K562 (cell line): Measurements from ENCODE around the gene NLGN2. TPM values are rescaled to one million over a fixed set of nuclear protein-coding genes. Genes with fewer than 3 reads are reported as not detected.
A peak's percentile ranks its signal among the peaks of the same experiment; 100 is the strongest.

Experiments used
- ATAC-seq: fragments of 200-7000 bp; cut with Tn5 transposase; 3 replicates; pipeline ENCODE4 v1.9.1; 2020; ENCODE audit warnings: moderate library complexity
- BruUV-seq: library from RNA; stranded (reverse); fragments of 400-500 nt; replicated peaks from 2 replicates; lab custom pipeline; 2021; lab: Mats Ljungman, UMichigan
- CTCF ChIA-PET: fragments of 300-600 bp; formaldehyde crosslinking; extraction: SDS; loops from one replicate; lab custom pipeline; 2021; ENCODE audit warnings: low intra/inter-chr PET ratio; lab: Yijun Ruan, JAX
- POLR2A ChIA-PET: fragments of 300-600, 350-650 bp; sonication (Branson Sonifier 250); formaldehyde crosslinking; extraction: SDS; loops from one replicate; lab custom pipeline; 2021; ENCODE audit warnings: antibody characterized with exemption, inconsistent platforms; lab: Yijun Ruan, JAX
- DNase-seq, 4 experiments: peaks; one replicate each; pipeline versions ENCODE4 v3.0.0 to v3.0.0-alpha.2; 2011 to 2018; ENCODE audit warnings: low spot score in 3 of 4, mixed read lengths in 3 of 4; ENCODE audit errors: extremely low read depth in 1 of 4
- FAIRE-seq: peaks from 2 replicates; lab custom pipeline; 2011; peaks lifted over from hg19 to GRCh38; lab: Jason Lieb, UNC
- H2AFZ ChIP-seq: 2 replicates; pipeline ENCODE4 v1.6.0; 2011; ENCODE audit warnings: low read depth, low read length, control low read depth, inconsistent platforms
- H3K27ac ChIP-seq: fragments of 200-600 bp; 3 replicates; pipeline ENCODE4 v1.8.0; 2011; ENCODE audit warnings: low read depth, mild to moderate bottlenecking, control low read depth, inconsistent platforms, low read length, moderate library complexity, mixed read lengths; ENCODE audit errors: extremely low read depth
- H3K27me3 ChIP-seq, 2 experiments: fragments of 300-600 bp in 1 of 2; 2 replicates in 1 of 2; 3 replicates in 1 of 2; pipeline versions ENCODE4 v1.6.0 to v1.8.0; 2011; ENCODE audit warnings: inconsistent platforms in 2 of 2, low read length in 2 of 2, mild to moderate bottlenecking in 1 of 2, mixed read lengths in 1 of 2, moderate library complexity in 1 of 2; ENCODE audit not compliant: control insufficient read depth in 2 of 2, insufficient read depth in 2 of 2
- H3K36me3 ChIP-seq: fragments of 300-600 bp; 3 replicates; pipeline ENCODE4 v1.8.0; 2011; ENCODE audit warnings: mild to moderate bottlenecking, low read length, inconsistent platforms; ENCODE audit not compliant: control insufficient read depth, insufficient read depth
- H3K4me1 ChIP-seq, 2 experiments: fragments of 200-600 bp in 1 of 2; replicated peaks in 1 of 2; 2 replicates in 1 of 2; 3 replicates in 1 of 2; pipeline versions ENCODE4 v1.5.1 to v1.8.0; 2011; ENCODE audit warnings: inconsistent platforms in 2 of 2, low read length in 2 of 2, mild to moderate bottlenecking in 1 of 2, mixed read lengths in 1 of 2, moderate library complexity in 1 of 2; ENCODE audit not compliant: control insufficient read depth in 2 of 2, insufficient read depth in 2 of 2
- H3K4me2 ChIP-seq: 2 replicates; pipeline ENCODE4 v1.6.1; 2011; ENCODE audit warnings: low read length, control low read depth, inconsistent platforms, mixed read lengths; ENCODE audit not compliant: insufficient read depth
- H3K4me3 ChIP-seq: fragments of 200-600 bp; sonication (generic), shearing (Covaris generic); 2 replicates; pipeline ENCODE4 v1.5.1; 2016; ENCODE audit warnings: control low read depth, inconsistent platforms
- H3K79me2 ChIP-seq: fragments of 200-600 bp; 3 replicates; pipeline ENCODE4 v1.8.0; 2011; ENCODE audit warnings: low read length, inconsistent platforms; ENCODE audit not compliant: control insufficient read depth, insufficient read depth
- H3K9ac ChIP-seq, 2 experiments: 2 replicates each; pipeline versions ENCODE4 v1.6.0 to v1.6.1; 2011; ENCODE audit warnings: low read depth in 2 of 2, low read length in 2 of 2, control low read depth in 1 of 2, inconsistent platforms in 1 of 2, mild to moderate bottlenecking in 1 of 2, mixed read lengths in 1 of 2; ENCODE audit not compliant: insufficient read depth in 1 of 2
- H3K9me1 ChIP-seq: one replicate; pipeline ENCODE4 v1.6.0; 2011; ENCODE audit warnings: inconsistent platforms, mild to moderate bottlenecking, low read length, moderate library complexity; ENCODE audit not compliant: control insufficient read depth, insufficient read depth
- H3K9me3 ChIP-seq: replicated peaks from 2 replicates; pipeline ENCODE4 v1.5.1; 2011; ENCODE audit warnings: low read depth, low read length, inconsistent platforms; ENCODE audit not compliant: control insufficient read depth, insufficient read depth
- H4K20me1 ChIP-seq: replicated peaks from 2 replicates; pipeline ENCODE4 v1.6.1; 2011; ENCODE audit warnings: low read length, inconsistent platforms, mixed read lengths; ENCODE audit not compliant: control insufficient read depth, insufficient read depth
- CTBP1 ChIP-seq: fragments of 450-650 bp; IDR thresholded peaks from 2 replicates; pipeline ENCODE4 v1.6.1; 2016; ENCODE audit warnings: borderline replicate concordance
- E2F6 ChIP-seq, 2 experiments: IDR thresholded peaks; 2 replicates each; pipeline ENCODE4 v1.6.1; 2011; ENCODE audit warnings: borderline replicate concordance in 1 of 2, control low read depth in 1 of 2, low read depth in 1 of 2, low read length in 1 of 2, mild to moderate bottlenecking in 1 of 2, mixed read lengths in 1 of 2, moderate library complexity in 1 of 2; ENCODE audit not compliant: insufficient read depth in 1 of 2, insufficient read length in 1 of 2, poor library complexity in 1 of 2, severe bottlenecking in 1 of 2; ENCODE audit errors: extremely low read depth in 1 of 2
- ELK1 ChIP-seq: sonication (generic); formaldehyde crosslinking; IDR thresholded peaks from 2 replicates; pipeline ENCODE4 v1.8.1; 2022; ENCODE audit warnings: missing genetic modification reagents
- ESRRB ChIP-seq: fragments of 250-450 bp; sonication (Bioruptor Pico); IDR thresholded peaks from 2 replicates; pipeline ENCODE4 v1.5.0; 2020; ENCODE audit warnings: mild to moderate bottlenecking, moderate library complexity, borderline replicate concordance
- HES1 ChIP-seq: fragments of 450-650 bp; IDR thresholded peaks from 2 replicates; pipeline ENCODE4 v1.6.1; 2016; ENCODE audit warnings: low read depth, mild to moderate bottlenecking, moderate library complexity
- NFIX ChIP-seq: fragments of 250-450 bp; sonication (Bioruptor Pico); IDR thresholded peaks from 2 replicates; pipeline ENCODE4 v1.4.0; 2020; ENCODE audit warnings: low read depth, mild to moderate bottlenecking, moderate library complexity
- PHB2 ChIP-seq: fragments of 450-650 bp; IDR thresholded peaks from 2 replicates; pipeline ENCODE4 v1.6.1; 2017; ENCODE audit warnings: low read depth
- POLR2G ChIP-seq: fragments of 200-400 bp; formaldehyde crosslinking; IDR thresholded peaks from 2 replicates; pipeline ENCODE4 v1.6.1; 2017; ENCODE audit warnings: low read depth, mild to moderate bottlenecking, antibody characterized with exemption, low read length, moderate library complexity
- UBTF ChIP-seq, 2 experiments: IDR thresholded peaks; 2 replicates each; pipeline ENCODE4 v1.6.1; 2012; ENCODE audit warnings: improper control_type of control experiment in 2 of 2, low read depth in 2 of 2, low read length in 2 of 2, borderline replicate concordance in 1 of 2
- VEZF1 ChIP-seq: fragments of 200-800 bp; sonication (Bioruptor generic); IDR thresholded peaks from 2 replicates; pipeline ENCODE4 v1.6.1; 2017; ENCODE audit warnings: missing genetic modification characterization, missing compliant biosample characterization
- ZFP1 ChIP-seq: fragments of 450-650 bp; formaldehyde crosslinking; IDR thresholded peaks from 2 replicates; pipeline ENCODE4 v1.4.0; 2020; ENCODE audit warnings: mild to moderate bottlenecking, mixed read lengths
- ZNF316 ChIP-seq: fragments of 450-650 bp; IDR thresholded peaks from 2 replicates; pipeline ENCODE4 v1.6.1; 2016
- ZNF76 ChIP-seq: fragments of 250-450 bp; sonication (Bioruptor Pico); IDR thresholded peaks from 2 replicates; pipeline ENCODE4 v1.4.0; 2020; ENCODE audit warnings: mild to moderate bottlenecking, moderate library complexity, borderline replicate concordance
- WGBS: fragments of 100-300 bp; shearing (Covaris generic); methylation state at CpG from one replicate; pipeline ENCODE4 v1.1.6; 2016; ENCODE audit warnings: low coverage, mixed read lengths; ENCODE audit not compliant: insufficient coverage; ENCODE audit errors: missing lambda C conversion rate; 5-methylcytosine and 5-hydroxymethylcytosine counted together
- in situ Hi-C: fragments of 300-500 bp; cut with MboI; formaldehyde crosslinking; loops from 4 replicates; pipeline ENCODE4 v1.15.0; 2018; ENCODE audit warnings: inconsistent platforms, mixed read lengths
- intact Hi-C: fragments of 100-400 bp; cut with micrococcal nuclease; formaldehyde crosslinking; loops from 2 replicates; pipeline ENCODE4 v1.14.2; 2022
- polyA plus RNA-seq, 8 experiments: library from polyadenylated mRNA; depleted of rRNA in 4 of 8; stranded (reverse) in 5 of 8; unstranded in 3 of 8; fragments of >200 nt; fragmentation: Nextera tagmentation in 2 of 8; fragmentation: Illumina TruSeq in 1 of 8; extraction: Ambion mirVana in 2 of 8; extraction: Trizol in 1 of 8; gene quantifications; 2 replicates each; pipeline versions ENCODE4 v1.2.1 to v1.2.3, GENCODE V29; 2011 to 2014; ENCODE audit warnings: inconsistent platforms in 1 of 8, missing spikeins in 1 of 8
- total RNA-seq, 7 experiments: library from RNA; depleted of rRNA in 6 of 7; stranded (reverse); fragments of >200 nt in 6 of 7; fragmentation: Illumina TruSeq in 2 of 7; extraction: Trizol in 2 of 7; gene quantifications; 2 replicates each; pipeline versions ENCODE4 v1.2.1 to v1.2.3, GENCODE V29; 2011 to 2021; ENCODE audit warnings: low replicate concordance in 1 of 7

NLGN2 gene
- total and polyA plus RNA-seq, 9 of the 15 experiments (the other 6 are each of a cell fraction or from before 2014, with no cell fraction given): 0.11 to 7.8 (median 0.77) TPM

GRCh38 chr17:7437950-7438614 is 30.4 kb downstream of the NLGN2 start:
- Histone ChIP-seq H3K36me3 (no peaks in the 10 kb centered on the region), H3K9ac (peak overlapping the region; percentile 68 to 92; a peak in 3 of 4 replicates)
- peak; percentile 64 for ATAC-seq
- TF ChIP-seq CTBP1 (peak; percentile 30; the same call in 1 of the 2 replicates), PHB2 (no peak), ELK1 (no peak), ZFP1 (CRISPR knock-in tag) (no peak), VEZF1 (peak; percentile 59; the same call in 1 of the 2 replicates), ZNF316 (0 out of 2 replicates have a peak, but pooled peaks have one; percentile 0), ZNF76 (CRISPR knock-in tag) (no peak), E2F6 (IDR thresholded peaks at IDR 0.05; ENCODE audit: borderline replicate concordance in 1 of 2, extremely low read depth in 1 of 2, insufficient read depth in 1 of 2, insufficient read length in 1 of 2, low read depth in 1 of 2, low read length in 1 of 2, poor library complexity in 1 of 2, severe bottlenecking in 1 of 2) (peak in 1 of 2 experiments; percentile 38), HES1 (no peak), NFIX (CRISPR knock-in tag) (no peak), UBTF (IDR thresholded peaks at IDR 0.05; ENCODE audit: borderline replicate concordance in 1 of 2, low read depth in 2 of 2, low read length in 2 of 2) (0 out of 4 replicates have a peak, but pooled peaks of 1 of the 2 experiments have one; percentile 4), POLR2G (peak; percentile 63), ESRRB (CRISPR knock-in tag) (no peak)

More at GRCh38 chr17:7437950-7438614, 30.4 kb downstream of the NLGN2 start:
- Histone ChIP-seq H4K20me1 (no peaks in the 10 kb centered on the region), H2AFZ (peak overlapping the region; percentile 89), H3K27me3 (no peaks in the 10 kb centered on the region), H3K79me2 (peaks cover 7% of the 10 kb centered on the region; the same call in 2 of the 3 replicates), H3K4me1 (peaks cover 20 to 69% of the 10 kb centered on the region in 2 experiments; a peak in 4 of 5 replicates), H3K9me3 (no peaks in the 10 kb centered on the region), H3K4me2 (peak overlapping the region; percentile 76), H3K9me1 (peaks cover 3% of the 10 kb centered on the region), H3K4me3 (peak overlapping the region; percentile 52), H3K27ac (peak overlapping the region; percentile 62; the same call in 1 of the 3 replicates)
- in situ Hi-C loops (no loop called here), intact Hi-C loops (loop anchor here (5.0 kb wide), 2 partner anchors 36 to 44 kb away; partner anchors contain the start of genes POLR2A, SLC35G6 and TMEM256)
- peak; percentile 53 to 74 (median 57) for DNase-seq
- CTCF ChIA-PET: no interaction called here
- POLR2A ChIA-PET: interaction anchor here (1.0 to 4.2 kb wide), 3 partner anchors 16 to 85 kb away, joined by 3 to 21 read pairs (median 3); partner anchors contain the start of gene POLR2A
- no peak for FAIRE-seq
- no TSS peak for BruUV-seq
- WGBS: 20% methylated on average over 10 of the region's 48 CpGs
